ENCODE results near the gene MAN2B1. TPM values are rescaled to one million over a fixed set of nuclear protein-coding genes. Genes with fewer than 3 reads are reported as not detected.

The MAN2B1 gene
- total and polyA plus RNA-seq, 2 experiments from 2014 or later = 33.2 to 60.8 TPM

DNA sequence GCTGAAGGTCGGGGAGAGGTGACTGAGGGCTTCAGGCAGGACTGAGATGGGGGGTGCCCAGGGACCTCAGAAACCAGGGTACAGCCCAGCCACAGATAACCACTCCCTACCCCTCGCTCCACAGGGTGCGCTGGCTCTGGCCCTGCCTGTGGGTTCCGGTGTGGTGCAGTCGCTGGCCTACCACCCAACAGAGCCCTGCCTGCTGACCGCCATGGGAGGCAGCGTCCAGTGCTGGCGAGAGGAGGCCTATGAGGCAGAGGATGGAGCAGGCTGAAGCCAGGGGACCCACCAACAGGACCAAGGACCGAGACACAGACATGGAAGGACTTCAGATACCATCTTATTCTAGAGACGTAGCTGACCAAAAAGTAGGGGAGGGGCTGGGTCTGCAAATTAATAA lies 8.9 kb upstream of the MAN2B1 start:
- Histone ChIP-seq H3K4me3 (no peak overlapping the region), H4K20me1 (replicated peaks; ENCODE audit: insufficient read depth) (peaks cover 13% of the 10 kb centered on the region), H3K4me1 (ENCODE audit: insufficient read depth) (no peaks in the 10 kb centered on the region; the same call in 1 of the 2 replicates), H3K27ac (ENCODE audit: low read depth) (no peak overlapping the region), H3K9me2 (ENCODE audit: insufficient read depth) (no peaks in the 10 kb centered on the region), H3K36me3 (ENCODE audit: insufficient read depth) (peaks cover 31% of the 10 kb centered on the region; the same call in 1 of the 2 replicates), H3K4me2 (no peak overlapping the region), H3F3A (replicated peaks; ENCODE audit: low read depth) (peaks cover 35% of the 10 kb centered on the region), H3K79me2 (replicated peaks; ENCODE audit: insufficient read depth) (peaks cover 16% of the 10 kb centered on the region), H3K27me3 (ENCODE audit: insufficient read depth) (no peaks in the 10 kb centered on the region), H2AFZ (no peak overlapping the region)
- ATAC-seq = no peak
- Mint-ChIP-seq H3K4me3 (no peak overlapping the region), H3K4me1 (no peaks in the 10 kb centered on the region; the same call in 1 of the 3 replicates), H3K27ac (no peak overlapping the region), H3K9me3 (no peaks in the 10 kb centered on the region; the same call in 2 of the 3 replicates), H3K36me3 (ENCODE audit: low read depth) (peaks cover 77% of the 10 kb centered on the region), H3K27me3 (ENCODE audit: insufficient read depth, low read depth, poor library complexity) (peaks cover 33% of the 10 kb centered on the region)
- 0 out of 2 replicates have a peak, but pooled peaks have one; percentile 32 for TF ChIP-seq POLR2AphosphoS5 (IDR thresholded peaks at IDR 0.05; ENCODE audit: low read depth)
- no peak for TF ChIP-seq EZH2 (IDR thresholded peaks at IDR 0.05; ENCODE audit: low read depth, unreplicated experiment)
- DNase-seq (ENCODE audit: low spot score) = no peak

DNA sequence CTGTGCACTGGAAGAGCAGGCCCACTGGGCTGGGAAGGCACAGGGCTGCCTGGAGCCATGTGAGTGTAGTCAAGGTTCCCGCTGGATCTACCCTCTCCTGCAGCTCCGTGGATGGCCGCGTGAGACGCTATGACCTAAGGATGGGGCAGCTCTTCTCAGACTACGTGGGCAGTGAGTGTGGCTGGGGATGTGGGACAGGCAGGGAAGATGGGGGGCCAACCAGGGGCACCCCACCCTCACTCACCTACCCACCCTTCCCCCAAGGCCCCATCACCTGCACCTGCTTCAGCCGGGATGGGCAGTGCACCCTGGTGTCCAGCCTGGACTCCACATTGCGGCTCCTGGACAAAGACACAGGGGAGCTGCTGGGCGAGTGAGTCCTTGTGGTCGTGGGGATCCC lies 6.2 kb upstream of the MAN2B1 start:
- Histone ChIP-seq H3K9me2 (ENCODE audit: insufficient read depth) (no peaks in the 10 kb centered on the region), H3K27me3 (ENCODE audit: insufficient read depth) (no peaks in the 10 kb centered on the region), H3K79me2 (replicated peaks; ENCODE audit: insufficient read depth) (peaks cover 22% of the 10 kb centered on the region), H3K36me3 (ENCODE audit: insufficient read depth) (peaks cover 22% of the 10 kb centered on the region; the same call in 1 of the 2 replicates), H3K4me2 (no peak overlapping the region), H3K4me3 (no peak overlapping the region), H3K4me1 (ENCODE audit: insufficient read depth) (peaks cover 7% of the 10 kb centered on the region; the same call in 1 of the 2 replicates), H3F3A (replicated peaks; ENCODE audit: low read depth) (peaks cover 27% of the 10 kb centered on the region), H3K27ac (ENCODE audit: low read depth) (no peak overlapping the region), H4K20me1 (replicated peaks; ENCODE audit: insufficient read depth) (peaks cover 13% of the 10 kb centered on the region), H2AFZ (no peak overlapping the region)
- DNase-seq (ENCODE audit: low spot score) (peak; percentile 49), ATAC-seq (no peak)
- Mint-ChIP-seq H3K4me1 (peaks cover 6% of the 10 kb centered on the region; the same call in 2 of the 3 replicates), H3K4me3 (no peak overlapping the region), H3K27ac (no peak overlapping the region), H3K9me3 (no peaks in the 10 kb centered on the region; the same call in 2 of the 3 replicates), H3K27me3 (ENCODE audit: insufficient read depth, low read depth, poor library complexity) (peaks cover 41% of the 10 kb centered on the region), H3K36me3 (ENCODE audit: low read depth) (peaks cover 55% of the 10 kb centered on the region)
- TF ChIP-seq NANOG (IDR thresholded peaks at IDR 0.05; ENCODE audit: borderline replicate concordance) = no peak
- TF ChIP-seq, protein P1, sequence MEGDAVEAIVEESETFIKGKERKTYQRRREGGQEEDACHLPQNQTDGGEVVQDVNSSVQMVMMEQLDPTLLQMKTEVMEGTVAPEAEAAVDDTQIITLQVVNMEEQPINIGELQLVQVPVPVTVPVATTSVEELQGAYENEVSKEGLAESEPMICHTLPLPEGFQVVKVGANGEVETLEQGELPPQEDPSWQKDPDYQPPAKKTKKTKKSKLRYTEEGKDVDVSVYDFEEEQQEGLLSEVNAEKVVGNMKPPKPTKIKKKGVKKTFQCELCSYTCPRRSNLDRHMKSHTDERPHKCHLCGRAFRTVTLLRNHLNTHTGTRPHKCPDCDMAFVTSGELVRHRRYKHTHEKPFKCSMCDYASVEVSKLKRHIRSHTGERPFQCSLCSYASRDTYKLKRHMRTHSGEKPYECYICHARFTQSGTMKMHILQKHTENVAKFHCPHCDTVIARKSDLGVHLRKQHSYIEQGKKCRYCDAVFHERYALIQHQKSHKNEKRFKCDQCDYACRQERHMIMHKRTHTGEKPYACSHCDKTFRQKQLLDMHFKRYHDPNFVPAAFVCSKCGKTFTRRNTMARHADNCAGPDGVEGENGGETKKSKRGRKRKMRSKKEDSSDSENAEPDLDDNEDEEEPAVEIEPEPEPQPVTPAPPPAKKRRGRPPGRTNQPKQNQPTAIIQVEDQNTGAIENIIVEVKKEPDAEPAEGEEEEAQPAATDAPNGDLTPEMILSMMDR (conservative IDR thresholded peaks at IDR 0.05; ENCODE audit: low read depth in 2 of 2) = peak; percentile 25 to 57; a peak in 2 of 4 replicates

DNA sequence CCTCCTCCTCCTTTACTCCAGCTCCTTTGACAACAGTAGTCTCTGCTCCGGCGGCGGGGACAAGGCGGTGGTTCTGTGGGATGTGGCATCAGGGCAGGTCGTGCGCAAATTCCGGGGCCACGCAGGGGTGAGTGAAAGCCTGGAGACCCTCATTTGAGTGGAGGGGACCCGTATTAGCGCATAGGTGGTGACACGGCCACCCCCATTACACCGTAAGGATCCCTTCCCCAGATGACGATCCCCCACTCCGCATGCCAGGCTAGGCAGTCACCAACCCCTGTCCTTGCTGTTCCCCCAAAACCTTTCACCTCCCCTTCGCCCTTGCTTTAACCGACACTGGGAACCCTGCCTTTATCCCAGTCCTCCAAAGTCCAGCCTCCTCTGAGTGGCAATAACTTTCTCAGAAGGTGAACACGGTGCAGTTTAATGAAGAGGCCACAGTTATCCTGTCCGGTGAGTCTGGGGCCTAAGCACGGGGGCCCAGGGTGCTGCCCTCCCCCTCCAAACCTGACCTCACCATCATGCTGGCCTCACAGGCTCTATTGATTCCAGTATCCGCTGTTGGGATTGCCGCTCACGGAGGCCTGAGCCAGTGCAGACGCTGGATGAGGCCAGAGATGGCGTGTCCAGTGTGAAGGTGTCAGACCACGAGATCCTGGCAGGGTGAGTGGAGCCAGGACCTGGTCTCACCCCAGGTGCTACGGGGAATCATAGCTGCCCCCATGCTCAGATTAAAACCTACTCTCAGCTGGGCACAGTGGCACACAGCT lies 3.8 kb upstream of the MAN2B1 start:
- H3K9me3 Mint-ChIP-seq = no peaks in the 10 kb centered on the region; the same call in 2 of the 3 replicates
- H3K27ac ChIP-seq (ENCODE audit: low read depth) = peak overlapping the region; percentile 99
- H2AFZ ChIP-seq = peak overlapping the region; percentile 96
- no peaks in the 10 kb centered on the region for H3K27me3 ChIP-seq (ENCODE audit: insufficient read depth)
- no peak for ATAC-seq
- peak overlapping the region; percentile 96 for H3K4me2 ChIP-seq
- H3K79me2 ChIP-seq (replicated peaks; ENCODE audit: insufficient read depth) = peaks cover 29% of the 10 kb centered on the region
- peak overlapping the region; percentile 98 for H3K4me3 ChIP-seq
- H3K27ac Mint-ChIP-seq = peak overlapping the region; percentile 99
- peaks cover 27% of the 10 kb centered on the region for H3F3A ChIP-seq (replicated peaks; ENCODE audit: low read depth)
- peaks cover 15% of the 10 kb centered on the region; the same call in 1 of the 2 replicates for H3K36me3 ChIP-seq (ENCODE audit: insufficient read depth)
- H4K20me1 ChIP-seq (replicated peaks; ENCODE audit: insufficient read depth) = peaks cover 3% of the 10 kb centered on the region; the same call in 1 of the 2 replicates
- H3K4me1 ChIP-seq (ENCODE audit: insufficient read depth) = peaks cover 17% of the 10 kb centered on the region
- DNase-seq (ENCODE audit: low spot score) = no peak
- no peaks in the 10 kb centered on the region for H3K9me2 ChIP-seq (ENCODE audit: insufficient read depth)
- H3K4me1 Mint-ChIP-seq = peaks cover 20% of the 10 kb centered on the region
- H3K36me3 Mint-ChIP-seq (ENCODE audit: low read depth) = peaks cover 36% of the 10 kb centered on the region
- H3K27me3 Mint-ChIP-seq (ENCODE audit: insufficient read depth, low read depth, poor library complexity) = peaks cover 39% of the 10 kb centered on the region
- peak overlapping the region; percentile 97 for H3K4me3 Mint-ChIP-seq
- TF ChIP-seq, protein P1 (conservative IDR thresholded peaks at IDR 0.05; ENCODE audit: low read depth in 2 of 2) = no peak
- TF ChIP-seq ZNF114 (CRISPR knock-in tag; IDR thresholded peaks at IDR 0.05) (no peak), POLR2AphosphoS5 (IDR thresholded peaks at IDR 0.05; ENCODE audit: low read depth) (no peak), EZH2phosphoT487 (IDR thresholded peaks at IDR 0.05; ENCODE audit: unreplicated experiment) (no peak), NANOG (IDR thresholded peaks at IDR 0.05; ENCODE audit: borderline replicate concordance) (no peak)
- TF ChIP-seq, protein P2, sequence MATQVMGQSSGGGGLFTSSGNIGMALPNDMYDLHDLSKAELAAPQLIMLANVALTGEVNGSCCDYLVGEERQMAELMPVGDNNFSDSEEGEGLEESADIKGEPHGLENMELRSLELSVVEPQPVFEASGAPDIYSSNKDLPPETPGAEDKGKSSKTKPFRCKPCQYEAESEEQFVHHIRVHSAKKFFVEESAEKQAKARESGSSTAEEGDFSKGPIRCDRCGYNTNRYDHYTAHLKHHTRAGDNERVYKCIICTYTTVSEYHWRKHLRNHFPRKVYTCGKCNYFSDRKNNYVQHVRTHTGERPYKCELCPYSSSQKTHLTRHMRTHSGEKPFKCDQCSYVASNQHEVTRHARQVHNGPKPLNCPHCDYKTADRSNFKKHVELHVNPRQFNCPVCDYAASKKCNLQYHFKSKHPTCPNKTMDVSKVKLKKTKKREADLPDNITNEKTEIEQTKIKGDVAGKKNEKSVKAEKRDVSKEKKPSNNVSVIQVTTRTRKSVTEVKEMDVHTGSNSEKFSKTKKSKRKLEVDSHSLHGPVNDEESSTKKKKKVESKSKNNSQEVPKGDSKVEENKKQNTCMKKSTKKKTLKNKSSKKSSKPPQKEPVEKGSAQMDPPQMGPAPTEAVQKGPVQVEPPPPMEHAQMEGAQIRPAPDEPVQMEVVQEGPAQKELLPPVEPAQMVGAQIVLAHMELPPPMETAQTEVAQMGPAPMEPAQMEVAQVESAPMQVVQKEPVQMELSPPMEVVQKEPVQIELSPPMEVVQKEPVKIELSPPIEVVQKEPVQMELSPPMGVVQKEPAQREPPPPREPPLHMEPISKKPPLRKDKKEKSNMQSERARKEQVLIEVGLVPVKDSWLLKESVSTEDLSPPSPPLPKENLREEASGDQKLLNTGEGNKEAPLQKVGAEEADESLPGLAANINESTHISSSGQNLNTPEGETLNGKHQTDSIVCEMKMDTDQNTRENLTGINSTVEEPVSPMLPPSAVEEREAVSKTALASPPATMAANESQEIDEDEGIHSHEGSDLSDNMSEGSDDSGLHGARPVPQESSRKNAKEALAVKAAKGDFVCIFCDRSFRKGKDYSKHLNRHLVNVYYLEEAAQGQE (IDR thresholded peaks at IDR 0.05; ENCODE audit: unreplicated experiment) = no peak
- TF ChIP-seq, protein P3, sequence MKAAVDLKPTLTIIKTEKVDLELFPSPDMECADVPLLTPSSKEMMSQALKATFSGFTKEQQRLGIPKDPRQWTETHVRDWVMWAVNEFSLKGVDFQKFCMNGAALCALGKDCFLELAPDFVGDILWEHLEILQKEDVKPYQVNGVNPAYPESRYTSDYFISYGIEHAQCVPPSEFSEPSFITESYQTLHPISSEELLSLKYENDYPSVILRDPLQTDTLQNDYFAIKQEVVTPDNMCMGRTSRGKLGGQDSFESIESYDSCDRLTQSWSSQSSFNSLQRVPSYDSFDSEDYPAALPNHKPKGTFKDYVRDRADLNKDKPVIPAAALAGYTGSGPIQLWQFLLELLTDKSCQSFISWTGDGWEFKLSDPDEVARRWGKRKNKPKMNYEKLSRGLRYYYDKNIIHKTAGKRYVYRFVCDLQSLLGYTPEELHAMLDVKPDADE (IDR thresholded peaks at IDR 0.05) = no peak
